GM23338 (cell line): Measurements from ENCODE around the gene IL1B. TPM values are rescaled to one million over a fixed set of nuclear protein-coding genes. Genes with fewer than 3 reads are reported as not detected.

Experiments used
- ATAC-seq: fragments of 200-7000 bp; cut with Tn5 transposase; 3 replicates; pipeline ENCODE4 v1.9.1; 2020
- DNase-seq: peaks from one replicate; pipeline ENCODE4 v3.0.0-alpha.2; 2015; ENCODE audit warnings: low spot score
- H2AFZ ChIP-seq: fragments of 200-600 bp; sonication (generic); 2 replicates; pipeline ENCODE4 v1.8.0; 2016; ENCODE audit warnings: antibody characterized with exemption, mild to moderate bottlenecking, moderate library complexity
- H3F3A ChIP-seq: fragments of 200-600 bp; sonication (generic); replicated peaks from 2 replicates; pipeline ENCODE4 v1.8.0; 2017; ENCODE audit warnings: antibody characterized with exemption, mixed run types, low read depth
- H3K27ac ChIP-seq: fragments of 200-600 bp; sonication (generic); 2 replicates; pipeline ENCODE4 v1.6.1; 2016; ENCODE audit warnings: low read depth
- H3K27me3 ChIP-seq: fragments of 200-600 bp; sonication (generic); 2 replicates; pipeline ENCODE4 v1.8.0; 2016; ENCODE audit warnings: mild to moderate bottlenecking, mixed run types, moderate library complexity; ENCODE audit not compliant: insufficient read depth
- H3K36me3 ChIP-seq: fragments of 200-600 bp; sonication (generic); 2 replicates; pipeline ENCODE4 v1.8.0; 2016; ENCODE audit warnings: mild to moderate bottlenecking; ENCODE audit not compliant: insufficient read depth
- H3K4me1 ChIP-seq: fragments of 200-600 bp; sonication (generic); 2 replicates; pipeline ENCODE4 v1.8.0; 2016; ENCODE audit warnings: mild to moderate bottlenecking, moderate library complexity; ENCODE audit not compliant: insufficient read depth
- H3K4me2 ChIP-seq: fragments of 200-600 bp; sonication (generic); 2 replicates; pipeline ENCODE4 v1.7.1; 2017; ENCODE audit warnings: mixed run types
- H3K4me3 ChIP-seq: fragments of 200-600 bp; sonication (generic); 2 replicates; pipeline ENCODE4 v1.6.1; 2016; ENCODE audit warnings: mixed run types
- H3K79me2 ChIP-seq: fragments of 200-600 bp; sonication (generic); replicated peaks from 2 replicates; pipeline ENCODE4 v1.8.0; 2017; ENCODE audit warnings: mild to moderate bottlenecking; ENCODE audit not compliant: insufficient read depth
- H3K9me2 ChIP-seq: fragments of 200-600 bp; sonication (generic); 2 replicates; pipeline ENCODE4 v1.8.0; 2017; ENCODE audit not compliant: insufficient read depth
- H4K20me1 ChIP-seq: fragments of 200-600 bp; sonication (generic); replicated peaks from 2 replicates; pipeline ENCODE4 v1.8.0; 2017; ENCODE audit warnings: mild to moderate bottlenecking; ENCODE audit not compliant: insufficient read depth
- H3K27ac Mint-ChIP-seq: 2 replicates; pipeline ENCODE4 v1.8.0; 2020; ENCODE audit warnings: inconsistent platforms, mild to moderate bottlenecking, moderate library complexity, mixed read lengths
- H3K27me3 Mint-ChIP-seq: 3 replicates; pipeline ENCODE4 v1.8.0; 2022; ENCODE audit warnings: low read depth, mild to moderate bottlenecking, moderate library complexity, mixed read lengths, inconsistent platforms; ENCODE audit not compliant: insufficient read depth, poor library complexity
- H3K36me3 Mint-ChIP-seq: 3 replicates; pipeline ENCODE4 v1.8.0; 2021; ENCODE audit warnings: low read depth, mild to moderate bottlenecking, inconsistent platforms, moderate library complexity, mixed read lengths
- H3K4me1 Mint-ChIP-seq: 3 replicates; pipeline ENCODE4 v1.8.0; 2020; ENCODE audit warnings: mild to moderate bottlenecking, inconsistent platforms, mixed read lengths
- H3K4me3 Mint-ChIP-seq: 3 replicates; pipeline ENCODE4 v1.8.0; 2021; ENCODE audit warnings: moderate library complexity, mild to moderate bottlenecking, inconsistent platforms, mixed read lengths
- H3K9me3 Mint-ChIP-seq: 3 replicates; pipeline ENCODE4 v1.8.0; 2020; ENCODE audit warnings: moderate library complexity, mild to moderate bottlenecking, inconsistent platforms, mixed read lengths
- CREB1 ChIP-seq: fragments of 250-450 bp; sonication (Bioruptor Pico); IDR thresholded peaks from 2 replicates; pipeline ENCODE4 v1.5.0; 2020; ENCODE audit warnings: low read depth, mild to moderate bottlenecking, moderate library complexity
- CTCF ChIP-seq, 2 experiments: fragments of 200-600 bp in 1 of 2; sonication (generic) in 1 of 2; conservative IDR thresholded peaks; 2 replicates each; pipeline versions ENCODE4 v1.5.1 to v1.6.1; 2016 to 2017; ENCODE audit warnings: antibody characterized with exemption in 2 of 2, low read depth in 2 of 2, mild to moderate bottlenecking in 2 of 2, moderate library complexity in 1 of 2
- ETS1 ChIP-seq: IDR thresholded peaks from 2 replicates; pipeline ENCODE4 v1.6.1; 2016; ENCODE audit warnings: antibody characterized with exemption
- EZH2 ChIP-seq: fragments of 200-600 bp; sonication (generic); IDR thresholded peaks from one replicate; pipeline ENCODE4 v1.8.0; 2017; ENCODE audit warnings: antibody characterized with exemption, mild to moderate bottlenecking, low read depth; ENCODE audit not compliant: unreplicated experiment
- EZH2phosphoT487 ChIP-seq: fragments of 200-600 bp; sonication (generic); IDR thresholded peaks from one replicate; pipeline ENCODE4 v1.8.1; 2018; ENCODE audit warnings: antibody characterized with exemption; ENCODE audit not compliant: unreplicated experiment
- JUNB ChIP-seq: IDR thresholded peaks from one replicate; pipeline ENCODE4 v1.6.1; 2016; ENCODE audit warnings: antibody characterized with exemption; ENCODE audit not compliant: unreplicated experiment
- NANOG ChIP-seq: IDR thresholded peaks from 2 replicates; pipeline ENCODE4 v1.6.1; 2016; ENCODE audit warnings: antibody characterized with exemption, borderline replicate concordance
- POLR2AphosphoS5 ChIP-seq: IDR thresholded peaks from 2 replicates; pipeline ENCODE4 v1.6.1; 2016; ENCODE audit warnings: antibody characterized with exemption, low read depth
- REST ChIP-seq: IDR thresholded peaks from one replicate; pipeline ENCODE4 v1.6.1; 2018; ENCODE audit warnings: antibody characterized with exemption; ENCODE audit not compliant: unreplicated experiment
- STAT1 ChIP-seq: IDR thresholded peaks from one replicate; pipeline ENCODE4 v1.6.1; 2016; ENCODE audit warnings: antibody characterized with exemption; ENCODE audit not compliant: unreplicated experiment
- ZNF114 ChIP-seq: fragments of 250-450 bp; sonication (Bioruptor Pico); IDR thresholded peaks from 2 replicates; pipeline ENCODE4 v1.5.0; 2020; ENCODE audit warnings: mild to moderate bottlenecking, moderate library complexity
- ZNF331 ChIP-seq: fragments of 250-450 bp; sonication (Bioruptor Pico); IDR thresholded peaks from 2 replicates; pipeline ENCODE4 v1.5.0; 2020; ENCODE audit warnings: low read depth, mild to moderate bottlenecking, moderate library complexity
- ZNF462 ChIP-seq: fragments of 250-450 bp; sonication (Bioruptor Pico); IDR thresholded peaks from 2 replicates; pipeline ENCODE4 v1.5.0; 2020; ENCODE audit warnings: mild to moderate bottlenecking, moderate library complexity
- polyA plus RNA-seq: library from polyadenylated mRNA; unstranded; fragments of >200 nt; fragmentation: Nextera tagmentation; extraction: Ambion mirVana; gene quantifications from 2 replicates; pipeline ENCODE4 v1.2.1, GENCODE V29; 2016
- total RNA-seq: library from RNA; depleted of rRNA; stranded (reverse); fragments of >200 nt; shearing (Covaris generic); gene quantifications from 2 replicates; pipeline ENCODE4 v1.2.3, GENCODE V29; 2014

Gene IL1B
- total and polyA plus RNA-seq, 2 experiments from 2014 or later: not detected

- H3K27ac Mint-ChIP-seq: peak overlapping the region; percentile 4; the same call in 1 of the 2 replicates
- peaks cover 20% of the 10 kb centered on the region for H3K9me3 Mint-ChIP-seq
- H3K27me3 Mint-ChIP-seq: peaks cover 10% of the 10 kb centered on the region
- H3K27ac ChIP-seq: peak overlapping the region; percentile 81; the same call in 1 of the 2 replicates
- H3K4me1 Mint-ChIP-seq: peaks cover 43% of the 10 kb centered on the region
- no peaks in the 10 kb centered on the region for H3K36me3 ChIP-seq
- no peak overlapping the region for H3K4me3 Mint-ChIP-seq
- no peaks in the 10 kb centered on the region for H3K79me2 ChIP-seq
- no peak for DNase-seq
- H3F3A ChIP-seq: peaks cover 5% of the 10 kb centered on the region; the same call in 1 of the 2 replicates
- TF ChIP-seq NANOG (no peak), EZH2 (no peak), JUNB (no peak), POLR2AphosphoS5 (no peak), ZNF462 (CRISPR knock-in tag) (no peak), ZNF114 (no peak), STAT1 (no peak), ETS1 (no peak), REST (no peak), CREB1 (CRISPR knock-in tag) (no peak), ZNF331 (CRISPR knock-in tag) (no peak), EZH2phosphoT487 (no peak), CTCF (conservative IDR thresholded peaks at IDR 0.05; ENCODE audit: low read depth in 2 of 2) (no peak)
- H3K4me3 ChIP-seq: 0 out of 2 replicates have a peak overlapping the region, but pooled peaks have one; percentile 14
- H2AFZ ChIP-seq: 0 out of 2 replicates have a peak overlapping the region, but pooled peaks have one; percentile 23
- H3K9me2 ChIP-seq: 0 out of 2 replicates have a peak, but pooled peaks cover 2% of the 10 kb centered on the region
- ATAC-seq: peak; percentile 44
- peaks cover 11% of the 10 kb centered on the region for H3K36me3 Mint-ChIP-seq
- H3K27me3 ChIP-seq: no peaks in the 10 kb centered on the region
- H3K4me1 ChIP-seq: peaks cover 44% of the 10 kb centered on the region
- no peaks in the 10 kb centered on the region for H4K20me1 ChIP-seq
- H3K4me2 ChIP-seq: peak overlapping the region; percentile 61
Observed at GRCh38 chr2:112848833-112849232, 12.3 kb upstream of the IL1B start.
